ENCODE results near the gene DARS1.

DARS1 gene

GRCh38 chr2:135875491-135876065, 109.8 kb downstream of the DARS1 start:
- DNase-seq: no peak

GRCh38 chr2:135874777-135875365, 110.6 kb downstream of the DARS1 start:
- DNase-seq: no peak

GRCh38 chr2:135870571-135870970, 114.9 kb downstream of the DARS1 start:
- no peak for DNase-seq

- DNase-seq: no peak
Observed at GRCh38 chr2:135863233-135863632, 122.2 kb downstream of the DARS1 start.

- DNase-seq: no peak
Observed at GRCh38 chr2:135862718-135863117, 122.7 kb downstream of the DARS1 start.
